ENCODE data around the gene INPP4A.

The INPP4A gene

DNA sequence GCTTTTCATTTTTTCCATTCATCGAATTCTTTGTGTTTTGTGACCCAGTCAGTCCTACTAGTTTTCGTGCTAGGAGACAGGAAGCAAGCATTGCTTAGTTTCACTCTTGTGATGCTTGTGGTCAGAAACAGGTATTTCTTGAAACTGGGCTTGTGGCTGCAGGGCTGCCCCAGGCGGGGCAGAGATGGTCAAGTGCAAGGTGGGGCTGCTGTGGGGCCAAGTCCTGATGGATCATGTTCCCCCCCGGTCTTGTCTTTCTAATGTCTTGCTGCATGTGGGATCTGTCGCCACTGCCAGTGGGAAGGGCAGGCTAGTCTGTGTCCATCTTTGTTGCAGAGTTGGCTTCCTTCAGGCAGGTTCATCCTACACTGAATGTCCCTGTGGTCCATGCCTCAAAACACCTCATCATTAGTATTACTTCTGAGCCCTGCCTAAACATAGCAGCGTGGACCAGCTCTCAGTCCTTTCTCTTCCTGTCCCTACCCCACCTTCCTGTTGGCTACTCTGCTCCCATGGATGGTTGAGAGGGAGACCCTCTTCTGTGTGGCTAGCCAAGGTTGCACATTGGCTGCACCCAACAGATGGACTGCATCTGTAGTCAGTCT lies 38.7 kb downstream of the INPP4A start:
- Histone ChIP-seq H3K9me3 (no peaks in the 10 kb centered on the region), H3K27me3 (no peaks in the 10 kb centered on the region), H3K4me2 (no peak overlapping the region; the same call in 1 of the 2 replicates), H3K4me3 (no peak overlapping the region), H4K20me1 (peaks cover 91% of the 10 kb centered on the region), H3K36me3 (no peaks in the 10 kb centered on the region), H3K9ac (no peak overlapping the region), H3K4me1 (peaks cover 48% of the 10 kb centered on the region), H3K27ac (no peak overlapping the region)
- no peak for TF ChIP-seq Cebpa-rat (IDR thresholded peaks at IDR 0.05)

DNA sequence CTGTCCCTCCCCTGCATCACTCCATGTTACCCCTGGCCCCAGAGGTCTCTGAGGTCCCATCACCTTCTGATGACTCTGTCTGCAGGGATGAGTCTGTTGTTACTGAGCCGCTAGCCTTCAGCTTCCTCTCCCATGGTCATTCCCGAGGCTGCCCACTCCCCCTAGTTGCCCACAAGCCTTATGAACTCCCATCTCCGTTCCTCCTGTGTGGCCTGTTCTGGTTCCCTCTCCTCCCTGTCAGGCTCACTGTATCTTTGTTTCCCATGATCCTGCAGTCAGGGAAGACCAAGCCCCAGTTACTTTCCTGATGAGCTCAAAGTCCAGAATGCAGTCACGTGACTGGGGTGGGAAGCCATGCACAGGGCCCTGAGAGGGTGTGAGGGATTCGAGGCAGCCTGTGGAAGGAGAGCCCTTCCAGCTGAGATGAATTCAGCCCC lies 39.5 kb downstream of the INPP4A start:
- no peak for TF ChIP-seq Cebpa-rat (IDR thresholded peaks at IDR 0.05)
- H3K4me2 ChIP-seq, result no peak overlapping the region
- H3K27ac ChIP-seq, result no peak overlapping the region
- no peaks in the 10 kb centered on the region for H3K36me3 ChIP-seq
- H3K27me3 ChIP-seq, result no peaks in the 10 kb centered on the region
- H4K20me1 ChIP-seq, result peaks cover 91% of the 10 kb centered on the region
- no peak overlapping the region for H3K9ac ChIP-seq
- no peaks in the 10 kb centered on the region for H3K9me3 ChIP-seq
- peaks cover 41% of the 10 kb centered on the region for H3K4me1 ChIP-seq
- H3K4me3 ChIP-seq, result no peak overlapping the region

DNA sequence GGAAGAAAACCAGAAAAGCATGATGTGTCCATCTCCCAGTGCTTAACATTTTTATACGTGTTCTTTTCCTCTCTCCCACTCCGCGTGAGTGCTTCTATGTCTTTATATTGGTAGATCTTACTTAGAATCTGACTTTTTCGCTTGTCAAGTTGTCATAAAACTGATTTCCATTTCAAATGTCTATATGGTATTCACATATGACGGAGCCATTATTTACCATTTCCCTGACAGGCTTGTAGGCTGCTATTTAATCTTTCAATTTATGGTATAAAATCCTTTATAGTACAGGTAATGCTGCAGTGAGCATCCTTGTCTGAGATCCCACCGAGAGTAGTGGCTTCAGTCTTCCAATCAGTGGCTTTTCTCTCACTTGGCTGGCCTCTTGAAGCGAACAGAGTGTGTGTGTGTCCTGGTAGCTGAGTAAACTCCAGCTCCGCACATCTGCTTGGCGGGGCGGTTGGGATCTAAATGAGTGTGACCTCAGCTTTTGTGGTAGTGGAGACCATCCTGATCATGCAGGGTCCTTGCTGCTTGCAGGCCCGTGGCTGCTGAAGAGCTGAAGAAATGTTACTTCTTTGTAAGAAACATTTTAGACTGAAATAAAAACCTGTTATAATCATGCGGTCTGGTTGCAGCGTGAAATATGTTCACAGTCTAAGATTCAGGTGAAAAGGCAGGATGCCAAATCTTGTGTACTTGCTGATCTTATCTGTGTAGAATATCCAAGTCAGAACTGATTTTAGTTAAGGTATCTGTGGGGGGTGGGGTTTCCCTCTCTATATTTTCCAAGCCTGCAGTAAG lies 40.2 kb downstream of the INPP4A start:
- TF ChIP-seq Cebpa-rat (IDR thresholded peaks at IDR 0.05), result no peak
- Histone ChIP-seq H3K36me3 (no peaks in the 10 kb centered on the region), H3K4me2 (no peak overlapping the region), H4K20me1 (peaks cover 90% of the 10 kb centered on the region), H3K4me3 (no peak overlapping the region), H3K27me3 (no peaks in the 10 kb centered on the region), H3K9ac (no peak overlapping the region), H3K27ac (no peak overlapping the region), H3K9me3 (no peaks in the 10 kb centered on the region), H3K4me1 (peaks cover 33% of the 10 kb centered on the region)

DNA sequence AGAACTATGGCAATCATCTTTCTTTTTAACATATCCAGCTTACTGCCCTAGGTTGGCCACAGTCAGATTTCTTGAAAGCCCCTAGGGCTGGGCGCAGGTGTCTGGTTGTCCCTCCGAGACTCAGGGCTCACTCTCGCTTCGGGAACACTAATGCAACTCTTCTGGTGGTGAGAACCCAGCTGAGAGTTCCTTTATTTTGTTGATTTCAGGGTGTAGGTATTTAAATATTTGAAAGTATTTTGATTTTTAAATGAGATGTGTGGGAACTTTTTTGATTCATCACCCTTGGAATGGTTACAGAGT lies 40.7 kb downstream of the INPP4A start:
- no peak overlapping the region for H3K4me3 ChIP-seq
- no peaks in the 10 kb centered on the region for H3K9me3 ChIP-seq
- no peak for TF ChIP-seq Cebpa-rat (IDR thresholded peaks at IDR 0.05)
- H3K4me2 ChIP-seq, result no peak overlapping the region
- H3K36me3 ChIP-seq, result no peaks in the 10 kb centered on the region
- H3K9ac ChIP-seq, result no peak overlapping the region
- H3K27me3 ChIP-seq, result no peaks in the 10 kb centered on the region
- peaks cover 28% of the 10 kb centered on the region for H3K4me1 ChIP-seq
- no peak overlapping the region for H3K27ac ChIP-seq
- peaks cover 90% of the 10 kb centered on the region for H4K20me1 ChIP-seq

DNA sequence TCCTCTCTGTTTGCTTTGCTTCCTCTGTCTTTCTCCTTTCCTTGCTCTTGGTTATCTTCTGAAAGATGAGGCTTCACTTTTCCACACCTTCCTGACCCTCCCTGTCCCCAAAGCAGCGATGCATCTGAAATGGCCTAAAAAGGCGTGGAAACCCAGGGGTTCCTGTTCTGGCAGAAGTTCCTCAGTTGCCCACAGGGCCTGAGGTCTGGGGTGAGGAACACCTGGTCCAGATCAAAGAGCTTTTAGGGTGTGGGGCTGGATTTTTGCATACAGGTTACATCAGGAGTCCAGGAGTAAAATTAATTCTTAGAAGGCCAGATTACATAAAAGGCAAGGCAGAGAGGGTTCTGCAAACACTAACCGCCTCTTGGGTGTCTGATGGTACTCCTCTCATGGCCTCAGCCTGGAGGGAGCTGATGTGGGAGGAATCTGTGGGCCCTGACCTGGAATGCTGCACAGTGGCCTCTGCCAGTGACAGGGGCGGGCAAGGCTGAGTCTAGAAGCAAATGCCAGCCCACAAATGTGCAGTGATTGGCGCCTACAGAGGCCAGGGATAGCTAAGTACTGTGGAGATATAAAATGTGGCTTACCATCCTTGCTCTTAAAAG lies 41.8 kb downstream of the INPP4A start:
- Histone ChIP-seq H3K36me3 (peaks cover 4% of the 10 kb centered on the region; the same call in 1 of the 2 replicates), H3K4me2 (no peak overlapping the region), H4K20me1 (peaks cover 88% of the 10 kb centered on the region), H3K4me1 (peaks cover 17% of the 10 kb centered on the region), H3K9ac (no peak overlapping the region), H3K4me3 (no peak overlapping the region), H3K27ac (no peak overlapping the region), H3K9me3 (no peaks in the 10 kb centered on the region), H3K27me3 (no peaks in the 10 kb centered on the region)
- TF ChIP-seq Cebpa-rat (IDR thresholded peaks at IDR 0.05), result no peak

DNA sequence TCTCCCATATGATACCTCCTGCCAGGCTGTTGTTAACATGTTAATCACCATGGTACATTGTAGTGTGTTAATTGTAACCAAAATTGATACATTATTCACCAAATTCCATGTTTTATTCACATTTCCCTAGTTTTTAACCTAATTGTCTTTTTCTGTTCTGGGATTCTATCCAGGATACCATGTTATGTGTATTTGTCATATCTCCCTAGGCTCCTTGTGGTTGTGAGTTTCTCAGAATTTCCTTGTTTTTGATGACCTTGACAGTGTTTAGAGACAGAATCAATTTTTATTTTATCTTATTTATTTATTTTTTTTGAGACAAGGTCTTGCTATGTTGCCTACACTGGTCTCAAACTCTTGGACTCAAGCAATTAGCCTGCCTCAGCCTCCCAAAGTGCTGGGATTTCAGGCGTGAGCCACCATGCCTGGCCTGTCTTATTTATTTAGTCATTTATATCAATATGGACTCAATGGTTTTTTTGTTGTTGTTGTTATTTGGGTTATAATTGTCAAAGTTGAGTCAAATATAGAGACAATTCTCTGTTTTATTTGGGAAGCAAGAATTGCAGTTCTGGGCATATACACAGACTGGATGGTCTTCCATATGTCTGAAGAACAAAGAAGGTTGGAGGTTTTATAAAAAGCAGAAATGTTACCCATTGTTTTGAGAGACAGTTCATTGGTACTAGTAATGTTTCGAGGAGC lies 42.6 kb downstream of the INPP4A start:
- H3K27ac ChIP-seq, result no peak overlapping the region
- no peaks in the 10 kb centered on the region for H3K9me3 ChIP-seq
- peaks cover 83% of the 10 kb centered on the region for H4K20me1 ChIP-seq
- peaks cover 11% of the 10 kb centered on the region; the same call in 1 of the 2 replicates for H3K36me3 ChIP-seq
- peaks cover 13% of the 10 kb centered on the region for H3K4me1 ChIP-seq
- no peak overlapping the region for H3K9ac ChIP-seq
- TF ChIP-seq Cebpa-rat (IDR thresholded peaks at IDR 0.05), result no peak
- no peak overlapping the region for H3K4me3 ChIP-seq
- no peak overlapping the region for H3K4me2 ChIP-seq
- no peaks in the 10 kb centered on the region for H3K27me3 ChIP-seq

DNA sequence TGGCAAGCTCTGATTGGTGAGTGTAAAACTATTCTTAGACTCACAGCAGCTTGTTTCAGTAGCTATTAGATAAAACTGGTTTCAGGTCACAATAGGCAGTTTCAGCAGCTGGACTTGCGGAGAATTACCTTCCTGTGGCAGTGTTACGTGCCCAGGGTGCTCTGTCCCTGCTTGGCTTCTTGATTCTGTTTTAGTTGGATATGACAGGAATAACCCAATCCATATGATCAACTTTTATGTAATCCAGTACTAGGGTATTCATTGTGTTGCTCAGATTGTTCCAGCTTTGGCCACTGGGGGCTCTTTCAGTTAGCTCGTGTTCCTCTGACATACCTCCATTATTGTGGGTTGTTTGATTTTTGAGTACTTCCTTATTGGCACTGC lies 43.1 kb downstream of the INPP4A start:
- Histone ChIP-seq H3K36me3 (peaks cover 11% of the 10 kb centered on the region), H3K27ac (no peak overlapping the region), H3K27me3 (no peaks in the 10 kb centered on the region), H3K9ac (no peak overlapping the region), H3K4me3 (no peak overlapping the region), H3K9me3 (peaks cover 5% of the 10 kb centered on the region; the same call in 1 of the 2 replicates), H3K4me1 (peaks cover 15% of the 10 kb centered on the region), H4K20me1 (peaks cover 84% of the 10 kb centered on the region), H3K4me2 (no peak overlapping the region)
- no peak for TF ChIP-seq Cebpa-rat (IDR thresholded peaks at IDR 0.05)

DNA sequence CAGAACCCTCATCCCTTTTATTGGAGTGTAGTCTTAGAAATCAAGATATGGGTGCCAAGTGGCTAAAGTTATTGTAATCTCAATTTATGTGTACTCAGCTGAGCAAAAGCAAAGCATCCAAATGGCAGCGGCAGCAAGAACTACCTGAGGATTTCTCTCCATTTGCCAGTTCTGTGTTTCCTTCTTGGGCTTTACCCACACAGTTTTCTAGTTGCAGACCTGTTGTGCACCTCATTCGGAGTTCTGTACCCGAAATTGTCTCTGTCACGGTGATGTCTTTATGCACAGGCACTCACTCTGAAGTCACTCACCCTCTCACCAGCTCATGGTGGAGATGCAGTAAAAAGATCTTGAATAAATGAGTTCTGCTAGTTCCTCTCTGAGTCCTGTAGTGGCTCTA lies 43.6 kb downstream of the INPP4A start:
- no peak overlapping the region for H3K9ac ChIP-seq
- H3K4me2 ChIP-seq, result no peak overlapping the region
- TF ChIP-seq Cebpa-rat (IDR thresholded peaks at IDR 0.05), result no peak
- H3K4me3 ChIP-seq, result no peak overlapping the region
- H3K9me3 ChIP-seq, result peaks cover 9% of the 10 kb centered on the region
- peaks cover 11% of the 10 kb centered on the region for H3K36me3 ChIP-seq
- H4K20me1 ChIP-seq, result peaks cover 83% of the 10 kb centered on the region
- no peaks in the 10 kb centered on the region for H3K27me3 ChIP-seq
- peaks cover 15% of the 10 kb centered on the region for H3K4me1 ChIP-seq
- no peak overlapping the region for H3K27ac ChIP-seq

DNA sequence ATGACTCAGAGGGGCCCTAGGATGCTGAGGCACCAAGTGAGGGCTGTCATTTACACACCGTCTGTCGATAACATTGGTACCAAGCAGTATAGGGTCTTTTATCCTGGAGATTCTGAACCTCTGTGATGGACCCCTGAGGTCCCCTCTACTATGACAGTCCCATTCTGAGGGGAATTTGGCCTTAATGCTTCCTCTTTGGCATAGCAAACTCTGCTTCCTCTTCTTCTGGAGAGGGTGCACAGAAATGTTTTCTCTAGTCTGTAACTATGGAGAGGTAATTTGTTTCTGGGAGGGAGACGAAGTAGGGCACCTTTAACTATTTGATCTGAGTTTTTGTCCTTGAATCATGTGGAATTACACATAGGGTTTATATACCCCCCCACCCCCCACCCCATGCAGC lies 44.8 kb downstream of the INPP4A start:
- no peak overlapping the region for H3K4me3 ChIP-seq
- H3K4me2 ChIP-seq, result no peak overlapping the region
- H3K36me3 ChIP-seq, result peaks cover 19% of the 10 kb centered on the region
- H3K9ac ChIP-seq, result no peak overlapping the region
- H3K9me3 ChIP-seq, result peaks cover 22% of the 10 kb centered on the region
- peaks cover 12% of the 10 kb centered on the region for H3K4me1 ChIP-seq
- H3K27ac ChIP-seq, result no peak overlapping the region
- TF ChIP-seq Cebpa-rat (IDR thresholded peaks at IDR 0.05), result no peak
- H3K27me3 ChIP-seq, result no peaks in the 10 kb centered on the region
- H4K20me1 ChIP-seq, result peaks cover 71% of the 10 kb centered on the region
